ENCODE measurements around the gene MISP.

MISP gene

DNA sequence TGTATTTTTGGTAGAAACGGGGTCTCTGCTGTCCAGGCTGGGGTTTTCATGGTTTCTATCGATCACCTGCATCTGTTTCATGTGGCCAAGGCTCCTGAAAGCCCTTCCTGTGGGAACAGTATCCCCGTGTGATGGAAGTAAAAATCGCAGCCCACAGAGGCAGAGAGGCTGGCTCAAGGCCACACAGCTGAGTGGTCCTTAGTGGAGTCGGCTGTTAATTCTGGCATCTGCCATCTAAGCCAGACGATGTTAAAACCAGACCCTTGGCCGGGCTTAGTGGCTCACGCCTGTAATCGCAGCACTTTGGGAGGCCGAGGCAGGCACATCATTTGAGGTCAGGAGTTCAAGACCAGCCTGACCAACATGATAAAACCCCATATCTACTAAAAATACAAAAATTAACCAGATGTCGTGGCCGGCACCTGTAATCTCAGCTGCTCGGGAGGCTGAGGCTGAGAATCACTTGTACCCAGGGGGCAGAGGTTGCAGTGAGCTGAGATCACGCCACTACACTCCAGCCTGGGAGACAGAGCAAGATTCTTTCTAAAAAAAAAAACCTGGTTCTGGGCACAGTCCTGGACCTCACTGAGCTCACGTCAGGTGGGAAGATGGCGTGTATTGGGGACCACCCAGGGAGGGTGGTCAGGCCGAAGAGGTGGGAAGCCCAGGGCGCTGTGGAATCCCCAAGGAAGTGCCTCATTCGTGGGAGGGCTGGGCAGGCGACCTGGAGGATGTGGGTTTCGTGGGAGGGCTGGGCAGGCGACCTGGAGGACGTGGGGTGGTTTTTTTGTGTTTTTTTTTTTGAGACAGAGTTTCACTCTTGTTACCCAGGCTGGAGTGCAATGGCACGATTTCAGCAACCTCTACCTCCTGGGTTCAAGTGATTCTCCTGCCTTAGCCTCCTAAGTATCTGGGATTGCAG is 18.5 kb upstream of the MISP start:
- Histone ChIP-seq H3K4me3 (replicated peaks; ENCODE audit: insufficient read depth, low read length) (no peak overlapping the region), H3K27me3 (ENCODE audit: insufficient read depth, poor library complexity, severe bottlenecking) (no peaks in the 10 kb centered on the region), H3K27ac (replicated peaks) (no peak overlapping the region)
- DNase-seq (ENCODE audit: low read depth in 1 of 2, low spot score in 1 of 2), result no peak
- TF ChIP-seq GABPA (IDR thresholded peaks at IDR 0.05; ENCODE audit: low read depth), result no peak
- TF ChIP-seq, protein P1, sequence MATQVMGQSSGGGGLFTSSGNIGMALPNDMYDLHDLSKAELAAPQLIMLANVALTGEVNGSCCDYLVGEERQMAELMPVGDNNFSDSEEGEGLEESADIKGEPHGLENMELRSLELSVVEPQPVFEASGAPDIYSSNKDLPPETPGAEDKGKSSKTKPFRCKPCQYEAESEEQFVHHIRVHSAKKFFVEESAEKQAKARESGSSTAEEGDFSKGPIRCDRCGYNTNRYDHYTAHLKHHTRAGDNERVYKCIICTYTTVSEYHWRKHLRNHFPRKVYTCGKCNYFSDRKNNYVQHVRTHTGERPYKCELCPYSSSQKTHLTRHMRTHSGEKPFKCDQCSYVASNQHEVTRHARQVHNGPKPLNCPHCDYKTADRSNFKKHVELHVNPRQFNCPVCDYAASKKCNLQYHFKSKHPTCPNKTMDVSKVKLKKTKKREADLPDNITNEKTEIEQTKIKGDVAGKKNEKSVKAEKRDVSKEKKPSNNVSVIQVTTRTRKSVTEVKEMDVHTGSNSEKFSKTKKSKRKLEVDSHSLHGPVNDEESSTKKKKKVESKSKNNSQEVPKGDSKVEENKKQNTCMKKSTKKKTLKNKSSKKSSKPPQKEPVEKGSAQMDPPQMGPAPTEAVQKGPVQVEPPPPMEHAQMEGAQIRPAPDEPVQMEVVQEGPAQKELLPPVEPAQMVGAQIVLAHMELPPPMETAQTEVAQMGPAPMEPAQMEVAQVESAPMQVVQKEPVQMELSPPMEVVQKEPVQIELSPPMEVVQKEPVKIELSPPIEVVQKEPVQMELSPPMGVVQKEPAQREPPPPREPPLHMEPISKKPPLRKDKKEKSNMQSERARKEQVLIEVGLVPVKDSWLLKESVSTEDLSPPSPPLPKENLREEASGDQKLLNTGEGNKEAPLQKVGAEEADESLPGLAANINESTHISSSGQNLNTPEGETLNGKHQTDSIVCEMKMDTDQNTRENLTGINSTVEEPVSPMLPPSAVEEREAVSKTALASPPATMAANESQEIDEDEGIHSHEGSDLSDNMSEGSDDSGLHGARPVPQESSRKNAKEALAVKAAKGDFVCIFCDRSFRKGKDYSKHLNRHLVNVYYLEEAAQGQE (IDR thresholded peaks at IDR 0.05; ENCODE audit: insufficient replicate concordance, low read depth), result no peak
- TF ChIP-seq SPI1 (IDR thresholded peaks at IDR 0.05; ENCODE audit: borderline replicate concordance, low read depth), result no peak
- TF ChIP-seq, protein P2, sequence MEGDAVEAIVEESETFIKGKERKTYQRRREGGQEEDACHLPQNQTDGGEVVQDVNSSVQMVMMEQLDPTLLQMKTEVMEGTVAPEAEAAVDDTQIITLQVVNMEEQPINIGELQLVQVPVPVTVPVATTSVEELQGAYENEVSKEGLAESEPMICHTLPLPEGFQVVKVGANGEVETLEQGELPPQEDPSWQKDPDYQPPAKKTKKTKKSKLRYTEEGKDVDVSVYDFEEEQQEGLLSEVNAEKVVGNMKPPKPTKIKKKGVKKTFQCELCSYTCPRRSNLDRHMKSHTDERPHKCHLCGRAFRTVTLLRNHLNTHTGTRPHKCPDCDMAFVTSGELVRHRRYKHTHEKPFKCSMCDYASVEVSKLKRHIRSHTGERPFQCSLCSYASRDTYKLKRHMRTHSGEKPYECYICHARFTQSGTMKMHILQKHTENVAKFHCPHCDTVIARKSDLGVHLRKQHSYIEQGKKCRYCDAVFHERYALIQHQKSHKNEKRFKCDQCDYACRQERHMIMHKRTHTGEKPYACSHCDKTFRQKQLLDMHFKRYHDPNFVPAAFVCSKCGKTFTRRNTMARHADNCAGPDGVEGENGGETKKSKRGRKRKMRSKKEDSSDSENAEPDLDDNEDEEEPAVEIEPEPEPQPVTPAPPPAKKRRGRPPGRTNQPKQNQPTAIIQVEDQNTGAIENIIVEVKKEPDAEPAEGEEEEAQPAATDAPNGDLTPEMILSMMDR (IDR thresholded peaks at IDR 0.05; ENCODE audit: insufficient read depth, low read length), result no peak
- no peak for TF ChIP-seq POLR2AphosphoS5 (IDR thresholded peaks at IDR 0.05; ENCODE audit: low read depth)

DNA sequence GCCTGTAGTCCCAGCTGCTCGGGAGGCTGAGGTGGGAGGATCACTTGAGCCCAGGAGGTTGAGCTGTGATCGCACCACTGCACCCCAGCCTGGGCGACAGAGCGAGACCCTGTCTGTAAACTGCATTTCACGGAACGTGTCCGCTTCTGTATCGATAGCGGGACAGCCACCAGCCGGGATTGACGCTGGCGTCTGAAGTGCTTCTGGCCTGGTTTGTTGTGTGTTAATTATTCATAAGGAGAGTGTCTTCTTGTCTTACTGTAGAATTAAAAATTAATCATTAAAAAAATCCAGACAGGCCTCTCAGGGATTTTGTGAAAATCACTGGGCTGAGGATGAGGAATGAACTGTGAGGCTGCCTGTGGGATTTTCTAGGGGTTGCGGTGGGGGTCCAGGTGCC is 16.2 kb upstream of the MISP start:
- Histone ChIP-seq H3K4me3 (replicated peaks; ENCODE audit: insufficient read depth, low read length) (no peak overlapping the region), H3K27ac (replicated peaks) (no peak overlapping the region), H3K27me3 (ENCODE audit: insufficient read depth, poor library complexity, severe bottlenecking) (no peaks in the 10 kb centered on the region)
- no peak for DNase-seq (ENCODE audit: low read depth in 1 of 2, low spot score in 1 of 2)
- TF ChIP-seq, protein P2 (IDR thresholded peaks at IDR 0.05; ENCODE audit: insufficient read depth, low read length), result no peak
- TF ChIP-seq SPI1 (IDR thresholded peaks at IDR 0.05; ENCODE audit: borderline replicate concordance, low read depth) (no peak), GABPA (IDR thresholded peaks at IDR 0.05; ENCODE audit: low read depth) (no peak), POLR2AphosphoS5 (IDR thresholded peaks at IDR 0.05; ENCODE audit: low read depth) (no peak)
- TF ChIP-seq, protein P1 (IDR thresholded peaks at IDR 0.05; ENCODE audit: insufficient replicate concordance, low read depth), result no peak

DNA sequence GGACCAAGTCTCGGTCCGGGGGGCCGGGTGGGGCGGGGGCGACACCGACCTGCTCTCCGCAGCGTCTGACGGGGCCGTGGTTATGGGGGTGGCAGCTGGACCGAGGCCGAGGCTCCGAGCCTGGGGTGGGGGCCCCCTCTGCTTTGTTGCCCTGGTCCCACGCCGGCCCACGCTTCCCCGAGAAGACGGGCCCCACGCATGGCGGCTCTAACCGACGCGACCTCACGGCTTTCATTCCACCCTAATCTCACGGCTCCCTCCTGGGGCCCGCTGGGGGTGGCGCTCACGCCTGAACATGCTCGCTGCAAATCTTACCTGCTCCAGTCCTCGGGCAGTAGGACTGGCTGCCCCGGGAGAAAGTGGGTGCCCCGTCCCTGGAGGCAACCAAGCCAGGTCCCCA is 14.8 kb upstream of the MISP start:
- Histone ChIP-seq H3K4me3 (replicated peaks; ENCODE audit: insufficient read depth, low read length) (no peak overlapping the region), H3K27me3 (ENCODE audit: insufficient read depth, poor library complexity, severe bottlenecking) (no peaks in the 10 kb centered on the region), H3K27ac (replicated peaks) (no peak overlapping the region)
- TF ChIP-seq, protein P2 (IDR thresholded peaks at IDR 0.05; ENCODE audit: insufficient read depth, low read length), result no peak
- TF ChIP-seq GABPA (IDR thresholded peaks at IDR 0.05; ENCODE audit: low read depth), result no peak
- DNase-seq (ENCODE audit: low read depth in 1 of 2, low spot score in 1 of 2), result no peak
